HG03460 (cell line): ENCODE measurements around the gene NBPF9.
"Not testable (repeated sequence)": the region's sequence is repeated elsewhere in the genome, so short reads cannot be mapped to it uniquely, and the experiment has no call there.

Source experiments
- ATAC-seq: cut with Tn5 transposase; IDR thresholded peaks from one replicate; pipeline ENCODE4 v1.9.1; 2021; ENCODE audit not compliant: unreplicated experiment

NBPF9 gene, protein sequence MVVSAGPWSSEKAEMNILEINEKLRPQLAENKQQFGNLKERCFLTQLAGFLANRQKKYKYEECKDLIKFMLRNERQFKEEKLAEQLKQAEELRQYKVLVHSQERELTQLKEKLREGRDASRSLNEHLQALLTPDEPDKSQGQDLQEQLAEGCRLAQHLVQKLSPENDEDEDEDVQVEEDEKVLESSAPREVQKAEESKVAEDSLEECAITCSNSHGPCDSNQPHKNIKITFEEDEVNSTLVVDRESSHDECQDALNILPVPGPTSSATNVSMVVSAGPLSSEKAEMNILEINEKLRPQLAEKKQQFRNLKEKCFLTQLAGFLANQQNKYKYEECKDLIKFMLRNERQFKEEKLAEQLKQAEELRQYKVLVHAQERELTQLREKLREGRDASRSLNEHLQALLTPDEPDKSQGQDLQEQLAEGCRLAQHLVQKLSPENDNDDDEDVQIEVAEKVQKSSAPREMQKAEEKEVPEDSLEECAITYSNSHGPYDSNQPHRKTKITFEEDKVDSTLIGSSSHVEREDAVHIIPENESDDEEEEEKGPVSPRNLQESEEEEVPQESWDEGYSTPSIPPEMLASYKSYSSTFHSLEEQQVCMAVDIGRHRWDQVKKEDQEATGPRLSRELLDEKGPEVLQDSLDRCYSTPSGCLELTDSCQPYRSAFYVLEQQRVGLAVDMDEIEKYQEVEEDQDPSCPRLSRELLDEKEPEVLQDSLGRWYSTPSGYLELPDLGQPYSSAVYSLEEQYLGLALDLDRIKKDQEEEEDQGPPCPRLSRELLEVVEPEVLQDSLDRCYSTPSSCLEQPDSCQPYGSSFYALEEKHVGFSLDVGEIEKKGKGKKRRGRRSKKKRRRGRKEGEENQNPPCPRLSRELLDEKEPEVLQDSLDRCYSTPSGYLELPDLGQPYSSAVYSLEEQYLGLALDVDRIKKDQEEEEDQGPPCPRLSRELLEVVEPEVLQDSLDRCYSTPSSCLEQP (N-terminal part only)

DNA sequence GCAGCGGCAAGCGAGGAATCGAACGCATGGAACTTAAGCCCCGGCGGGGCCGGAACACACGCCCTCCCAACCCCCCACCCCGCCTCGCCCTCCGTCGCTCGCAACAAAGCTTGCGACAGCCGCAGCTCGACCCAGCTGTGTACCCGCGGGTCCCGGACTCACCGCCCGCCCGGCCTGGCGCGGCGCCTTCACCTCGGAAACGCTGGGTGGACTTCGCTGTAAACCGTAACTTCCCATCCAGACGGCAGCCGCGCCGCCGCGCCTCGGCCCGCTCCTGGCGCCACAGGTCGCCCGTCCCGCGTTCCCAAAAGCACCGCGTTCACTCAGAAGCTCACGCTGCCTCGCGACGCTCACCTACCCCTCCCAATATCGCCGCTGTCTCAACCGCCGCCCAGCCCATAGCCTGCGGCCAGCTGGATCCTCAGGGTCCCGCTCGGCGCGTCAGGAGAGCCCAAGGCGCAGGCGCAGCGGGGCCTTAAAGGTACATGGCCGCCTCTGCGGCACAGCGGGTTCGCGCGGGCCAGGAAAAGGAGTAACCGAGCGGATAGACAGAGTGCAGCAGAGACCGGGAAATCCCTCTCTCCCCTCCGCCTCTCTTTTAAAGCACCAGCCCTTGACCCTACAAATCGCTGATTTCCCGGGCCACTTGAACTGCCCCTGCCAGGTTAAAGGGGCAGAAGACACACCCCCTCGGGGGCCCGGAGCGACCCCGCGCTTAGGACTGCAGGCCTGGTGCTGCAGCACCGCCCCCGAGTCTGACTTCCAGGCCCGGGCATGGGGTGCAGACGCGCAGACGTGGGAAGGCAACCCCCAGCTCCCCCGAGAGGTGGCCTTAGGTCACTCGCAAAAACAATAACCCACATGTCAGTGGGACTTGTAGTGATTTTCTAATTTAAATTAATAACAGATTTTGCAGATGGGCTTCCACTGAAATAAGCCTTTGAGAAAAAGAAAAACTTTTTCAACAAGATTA, at the start of gene NBPF9:
TSS of gene NBPF9 (minus strand) at position 443 of the 973 bp plus-strand sequence. CDS start 21,412 bp downstream, outside the sequence.
- ATAC-seq: peak; percentile 94

DNA sequence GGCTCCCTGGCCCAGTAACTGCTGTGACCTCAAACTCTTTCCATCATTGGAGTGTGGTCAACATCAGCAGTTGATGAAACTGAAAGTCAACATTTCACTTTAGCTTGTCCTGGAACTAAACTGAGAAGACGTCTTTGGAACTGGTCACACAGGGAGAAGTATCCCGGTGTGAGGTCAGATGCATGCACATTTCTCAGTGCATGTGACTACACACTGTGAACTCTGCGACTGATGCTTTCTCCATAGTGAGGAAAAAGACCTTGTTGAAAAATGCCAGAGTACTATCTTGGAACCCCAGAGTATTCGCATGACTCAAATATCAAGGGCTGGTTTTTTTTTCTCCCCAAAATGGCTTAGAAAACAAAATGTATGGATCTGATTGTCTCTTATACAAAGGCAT, 46.6 kb upstream of the NBPF9 start:
- ATAC-seq: not testable (repeated sequence)

DNA sequence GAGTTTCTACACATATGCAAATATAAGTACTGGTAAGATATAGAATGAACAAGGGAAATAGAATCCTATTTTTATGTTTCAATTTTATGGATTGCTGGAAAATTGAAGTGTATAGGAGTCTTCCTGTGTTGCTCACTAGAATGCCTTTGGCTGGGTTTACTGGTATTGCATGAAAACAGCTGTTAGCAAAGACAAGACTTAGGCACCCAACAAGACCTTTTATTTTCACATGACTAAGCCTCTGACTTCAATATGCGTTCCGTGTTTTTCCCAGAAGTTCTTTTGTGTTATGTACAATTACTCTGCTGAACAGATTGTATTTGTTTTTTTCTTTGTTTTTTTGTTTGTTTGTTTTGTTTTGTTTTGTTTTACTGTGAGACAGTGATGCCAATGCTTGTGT, 34.2 kb upstream of the NBPF9 start:
- not testable (repeated sequence) for ATAC-seq

DNA sequence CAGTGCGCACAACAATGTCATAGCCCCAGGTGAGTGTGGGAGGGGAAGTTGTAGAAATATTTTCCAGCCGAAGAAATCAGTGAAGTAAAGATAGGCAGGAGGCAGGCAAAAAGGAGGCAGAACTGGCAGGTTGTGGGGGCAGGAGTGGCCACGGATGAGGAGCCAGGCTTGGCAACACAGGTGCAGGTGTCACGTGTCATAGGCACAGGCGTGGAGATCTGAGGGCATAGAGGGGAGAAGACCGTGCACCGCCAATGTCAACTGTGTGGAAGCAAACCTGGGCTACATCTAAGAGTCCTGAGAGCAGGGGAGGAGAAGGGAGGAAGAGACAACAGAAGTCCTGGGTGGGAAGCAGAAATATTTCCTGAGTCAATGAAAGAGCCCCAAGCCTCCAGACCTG, 27.6 kb upstream of the NBPF9 start:
- not testable (repeated sequence) for ATAC-seq

DNA sequence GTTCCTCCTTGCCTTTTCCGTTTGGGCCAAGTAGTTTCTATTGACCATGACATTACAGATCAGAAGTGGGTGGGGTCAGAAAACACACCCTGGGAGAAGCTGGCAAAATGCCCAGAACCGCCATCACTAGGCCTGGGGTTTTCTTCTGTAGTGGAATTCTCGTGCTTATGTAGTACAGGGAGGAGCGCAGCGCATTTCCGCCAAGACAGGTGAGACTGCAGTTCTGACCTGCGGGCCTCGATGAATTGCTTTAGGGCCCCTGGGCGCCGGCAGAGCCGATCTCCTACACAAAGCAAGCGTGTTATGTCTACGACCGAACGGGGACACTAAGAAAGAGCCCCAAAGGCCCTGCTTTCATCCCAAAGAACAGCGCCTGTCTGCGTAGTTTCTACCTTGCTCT, 25.9 kb upstream of the NBPF9 start:
- not testable (repeated sequence) for ATAC-seq

DNA sequence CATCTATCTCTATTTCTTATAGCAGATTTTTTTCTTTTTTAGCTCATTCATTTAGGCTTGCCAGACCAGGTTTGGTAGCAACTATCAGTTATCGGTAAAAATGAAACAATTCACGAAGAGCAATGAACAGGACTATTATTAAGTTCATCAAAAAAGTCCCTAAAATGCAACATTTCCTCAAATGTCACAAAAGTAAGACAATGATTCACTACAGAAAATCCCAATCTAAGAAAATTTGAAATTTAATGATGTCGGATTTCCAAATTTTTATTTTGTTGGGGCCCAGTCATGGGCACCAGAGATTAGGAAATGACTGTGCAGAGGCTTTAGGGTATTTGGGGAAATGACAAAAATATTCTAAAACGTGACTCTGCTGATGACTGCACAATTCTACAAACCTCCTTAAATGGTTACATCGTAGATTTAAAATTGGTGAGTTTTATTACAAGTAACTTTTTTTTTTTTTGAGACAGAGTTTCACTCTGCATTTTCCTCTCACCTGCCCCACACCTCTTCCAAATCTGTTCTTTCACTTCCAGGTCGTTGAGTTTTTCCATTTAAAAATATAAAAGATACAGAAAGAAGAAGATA, 23.3 kb upstream of the NBPF9 start:
- ATAC-seq: not testable (repeated sequence)

DNA sequence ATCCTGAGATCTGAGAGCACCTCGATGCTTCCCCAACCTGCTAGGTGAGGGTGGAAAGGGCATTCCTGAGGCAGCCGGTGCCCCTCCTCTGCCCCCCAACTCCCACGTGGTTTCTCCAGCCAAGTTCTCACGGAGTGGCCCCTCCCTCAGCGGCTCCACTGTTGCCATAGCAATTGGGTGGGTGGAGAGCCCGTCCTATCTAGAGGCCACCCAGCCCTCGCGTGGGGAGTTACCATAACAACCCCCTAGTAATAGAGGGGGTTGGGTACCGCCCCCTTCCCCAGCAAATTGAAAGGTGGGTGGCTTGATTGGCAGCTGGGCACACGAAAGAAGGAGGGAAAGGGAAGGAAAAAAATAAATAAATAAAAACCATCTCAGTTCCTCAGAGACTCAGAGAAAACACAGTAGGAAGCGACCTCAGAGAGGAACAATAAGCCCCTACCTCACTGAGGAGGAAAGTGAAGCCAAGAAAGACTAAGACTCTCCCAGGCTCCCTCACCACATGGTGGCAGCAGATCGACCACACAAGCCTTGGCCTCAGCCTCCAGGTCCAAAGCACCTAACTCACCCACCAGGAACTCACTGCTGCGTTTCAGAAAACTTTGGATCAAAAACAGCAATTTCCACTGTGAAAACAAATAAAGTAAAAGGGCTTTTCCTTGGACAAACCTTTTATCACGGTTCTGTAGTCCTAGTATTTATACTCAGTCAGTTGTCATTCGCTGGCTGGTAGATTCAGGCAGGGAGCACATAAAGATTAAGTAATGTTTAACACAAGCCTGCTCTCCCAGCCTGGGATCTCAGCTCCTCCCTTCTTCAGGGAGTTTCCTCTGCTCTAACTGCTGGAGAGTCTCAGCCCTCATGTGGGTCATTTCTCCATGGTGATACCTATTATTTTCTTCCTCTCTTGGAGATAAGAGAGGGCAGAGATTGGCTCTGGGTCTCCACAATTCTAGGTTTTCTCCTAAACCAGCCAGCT, 20.9 kb upstream of the NBPF9 start:
- ATAC-seq: not testable (repeated sequence)

DNA sequence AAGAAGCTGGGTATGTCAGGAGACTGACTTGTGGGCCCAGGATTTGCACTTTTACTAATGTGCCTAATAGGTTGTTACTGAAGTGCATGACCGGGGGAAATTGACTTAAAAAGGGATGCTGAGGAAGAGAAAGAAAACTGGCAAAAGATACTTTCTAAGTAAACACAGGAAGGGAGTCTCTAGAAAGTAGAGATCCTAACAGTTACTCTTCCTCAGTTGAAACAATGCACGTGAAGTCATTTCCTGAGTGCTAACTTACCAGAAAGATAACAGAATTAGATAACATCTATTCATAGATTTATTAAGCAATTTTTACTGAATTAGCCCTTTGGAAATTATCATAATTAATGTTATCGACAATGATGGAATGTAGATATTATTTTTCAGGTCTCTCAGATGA, 9.5 kb upstream of the NBPF9 start:
- not testable (repeated sequence) for ATAC-seq

DNA sequence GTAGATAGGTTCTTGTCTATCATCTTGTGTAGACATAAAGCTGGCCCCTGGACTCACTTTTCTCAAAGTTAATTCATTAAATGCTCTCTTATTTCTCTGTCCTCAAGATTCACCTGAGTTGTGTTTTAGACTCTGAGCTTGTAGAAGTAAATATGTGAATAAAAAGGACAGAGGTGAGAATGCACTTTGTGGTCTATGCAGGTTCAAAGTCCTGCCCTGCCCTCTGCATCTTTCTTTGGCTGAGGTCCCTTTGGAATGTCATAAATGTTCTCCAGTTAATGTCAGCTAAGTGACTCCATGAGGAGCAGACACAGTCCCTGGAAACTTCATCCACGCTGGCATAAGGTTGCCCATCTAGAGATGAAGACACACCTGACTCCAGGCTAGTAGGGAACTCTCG, 7.0 kb upstream of the NBPF9 start:
- ATAC-seq: not testable (repeated sequence)

DNA sequence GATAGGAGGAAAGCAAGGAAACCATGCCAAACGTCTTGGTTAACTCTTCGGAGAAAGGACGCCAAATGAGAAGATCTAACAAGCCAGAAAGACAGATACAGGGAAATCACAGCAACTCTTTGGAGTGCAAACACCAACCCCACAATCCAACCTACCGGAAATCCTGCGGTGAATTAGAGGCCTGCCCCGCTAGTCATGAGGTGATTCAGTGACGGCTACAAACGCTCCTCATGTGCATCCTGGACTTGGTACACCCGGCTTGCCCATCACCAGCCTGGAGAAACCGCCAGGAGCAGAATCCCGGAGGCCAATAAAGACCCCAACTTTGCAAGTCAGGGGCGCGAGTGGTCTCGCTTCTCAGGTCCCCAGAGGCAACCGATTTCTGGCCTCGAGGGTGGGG, 777 bp downstream of the NBPF9 start:
- ATAC-seq: peak; percentile 45

DNA sequence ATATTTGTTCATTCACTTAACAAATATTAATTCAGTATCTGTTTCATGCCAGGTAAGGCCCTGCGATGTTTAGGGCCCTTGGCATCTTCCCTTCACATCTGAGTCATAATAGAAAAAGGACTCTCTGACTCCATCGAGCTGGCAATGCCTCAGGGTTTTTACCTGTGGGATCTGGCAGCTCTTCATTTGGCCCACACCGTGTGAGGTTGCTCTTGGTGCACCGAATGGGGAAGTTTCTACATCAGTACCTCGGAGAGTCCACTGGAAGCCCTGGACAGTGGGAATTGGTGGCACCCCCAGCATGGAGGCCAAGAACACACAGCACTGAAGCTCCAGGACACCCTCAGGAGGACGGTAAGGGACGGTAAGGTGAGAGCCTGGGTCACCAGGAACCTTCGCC, 5.1 kb downstream of the NBPF9 start:
- ATAC-seq: not testable (repeated sequence)

DNA sequence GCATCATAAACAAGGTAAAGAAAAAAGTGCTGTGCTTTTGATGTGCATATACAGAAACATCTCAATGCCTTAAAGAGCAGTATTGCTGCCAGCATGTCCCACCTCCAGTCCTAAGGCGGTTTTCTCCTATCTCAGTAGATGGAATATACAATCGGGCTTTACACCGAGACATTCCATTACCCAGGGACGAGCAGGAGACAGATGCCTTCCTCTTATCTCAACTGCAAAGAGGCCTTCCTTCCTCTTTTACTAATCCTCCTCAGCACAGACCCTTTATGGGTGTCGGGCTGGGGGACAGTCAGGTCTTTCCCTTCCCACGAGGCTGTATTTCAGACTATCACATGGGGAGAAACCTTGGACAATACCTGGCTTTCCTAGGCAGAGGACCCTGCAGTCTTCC, 10.2 kb downstream of the NBPF9 start:
- ATAC-seq: not testable (repeated sequence)

DNA sequence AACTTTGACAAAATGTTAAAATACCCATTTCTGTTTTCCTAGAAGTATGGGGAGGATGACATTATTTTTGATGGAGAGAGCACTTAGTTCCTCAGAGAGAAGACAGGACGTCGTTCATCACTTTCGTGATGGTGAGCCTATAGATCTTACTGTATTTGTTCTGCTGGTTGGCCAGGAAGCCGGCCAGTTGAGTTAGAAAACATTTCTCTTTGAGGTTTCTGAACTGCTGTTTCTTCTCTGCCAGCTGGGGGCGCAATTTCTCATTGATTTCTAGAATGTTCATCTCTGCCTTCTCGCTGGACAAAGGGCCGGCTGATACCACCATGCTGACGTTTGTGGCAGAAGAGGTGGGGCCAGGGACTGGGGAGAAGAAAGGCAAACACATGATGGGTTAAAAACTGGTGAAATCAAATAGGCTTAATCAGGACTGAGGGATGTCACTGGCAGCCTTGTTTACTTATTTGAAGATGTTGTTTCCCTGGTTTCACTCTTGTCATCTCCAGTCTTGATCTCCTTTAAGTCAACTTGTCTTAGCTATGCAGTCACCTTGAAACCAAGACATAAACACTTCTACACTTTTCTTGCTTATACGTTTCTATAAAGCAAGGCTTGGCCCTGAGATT, 27.7 kb downstream of the NBPF9 start:
- not testable (repeated sequence) for ATAC-seq

DNA sequence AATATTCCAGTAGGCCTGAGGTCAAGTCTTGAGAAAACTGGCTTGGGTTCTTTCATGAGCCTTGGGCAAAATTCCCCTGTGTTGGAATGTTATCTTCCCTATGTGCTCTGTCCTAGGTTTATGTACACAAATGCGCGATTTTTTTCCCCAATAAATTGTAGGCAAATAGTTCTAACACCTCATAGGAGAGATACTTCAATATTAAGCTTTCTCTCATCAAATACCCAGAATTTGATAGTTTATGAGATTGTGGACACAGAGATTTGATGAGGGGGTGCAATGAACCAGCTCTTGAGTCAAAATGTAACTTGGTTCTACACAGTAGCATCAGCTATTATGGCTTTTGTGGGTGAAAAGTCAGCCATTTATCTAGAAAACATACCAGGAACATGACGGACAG, 38.7 kb downstream of the NBPF9 start:
- not testable (repeated sequence) for ATAC-seq

DNA sequence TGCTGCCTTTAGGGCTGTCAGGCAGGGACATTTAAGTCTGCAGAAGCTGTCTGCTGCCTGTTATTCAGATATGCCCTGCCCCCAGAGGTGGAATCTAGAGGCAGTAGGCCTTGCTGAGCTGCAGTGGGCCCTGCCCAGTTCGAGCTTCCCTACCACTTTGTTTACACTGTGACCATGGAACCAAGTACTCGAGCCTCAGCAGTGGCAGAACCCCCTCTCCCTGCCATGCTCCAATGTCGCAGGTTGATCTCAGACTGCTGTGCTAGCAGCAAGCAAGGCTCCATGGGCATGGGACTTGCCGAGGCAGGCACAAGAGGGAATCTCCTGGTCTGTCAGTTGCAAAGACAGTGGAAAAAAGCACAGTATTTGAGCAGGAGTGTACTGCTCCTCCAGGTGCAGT, 60.3 kb downstream of the NBPF9 start:
- not testable (repeated sequence) for ATAC-seq

DNA sequence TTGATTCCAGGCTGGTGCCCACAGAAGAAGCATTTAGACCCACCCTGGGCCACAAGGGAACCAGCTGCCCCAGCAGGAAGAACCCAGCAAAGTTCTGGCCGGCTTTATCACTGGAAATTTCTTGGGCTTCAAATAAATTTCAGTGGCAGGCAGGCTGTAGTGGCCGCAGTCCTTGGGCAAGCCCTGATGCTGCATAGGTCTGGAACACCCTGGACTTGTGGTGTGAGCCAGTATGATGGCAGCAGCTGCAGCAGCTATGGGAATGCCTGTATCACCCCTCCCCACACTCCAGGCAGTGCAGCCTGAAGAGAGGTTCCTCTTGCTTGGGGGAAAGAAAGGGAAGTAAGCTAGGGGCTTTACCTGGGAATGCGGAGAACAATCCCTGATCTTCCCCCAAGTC, 69.4 kb downstream of the NBPF9 start:
- not testable (repeated sequence) for ATAC-seq

DNA sequence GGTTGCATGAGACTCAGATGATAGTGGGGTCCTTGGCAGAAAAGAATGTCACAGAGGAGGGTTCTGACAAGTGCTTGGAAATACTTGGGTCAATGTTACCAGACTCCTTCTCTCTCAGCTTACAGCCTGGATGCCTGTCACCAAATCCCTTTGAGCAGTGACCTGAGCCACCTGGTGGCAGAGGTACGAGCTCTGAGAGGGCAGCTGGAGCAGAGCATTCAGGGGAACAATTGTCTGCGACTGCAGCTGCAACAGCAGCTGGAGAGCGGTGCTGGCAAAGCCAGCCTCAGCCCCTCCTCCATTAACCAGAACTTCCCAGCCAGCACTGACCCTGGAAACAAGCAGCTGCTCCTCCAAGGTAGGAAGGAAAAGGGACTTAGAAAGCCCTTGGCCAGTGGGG, 79.0 kb downstream of the NBPF9 start:
- ATAC-seq: not testable (repeated sequence)

DNA sequence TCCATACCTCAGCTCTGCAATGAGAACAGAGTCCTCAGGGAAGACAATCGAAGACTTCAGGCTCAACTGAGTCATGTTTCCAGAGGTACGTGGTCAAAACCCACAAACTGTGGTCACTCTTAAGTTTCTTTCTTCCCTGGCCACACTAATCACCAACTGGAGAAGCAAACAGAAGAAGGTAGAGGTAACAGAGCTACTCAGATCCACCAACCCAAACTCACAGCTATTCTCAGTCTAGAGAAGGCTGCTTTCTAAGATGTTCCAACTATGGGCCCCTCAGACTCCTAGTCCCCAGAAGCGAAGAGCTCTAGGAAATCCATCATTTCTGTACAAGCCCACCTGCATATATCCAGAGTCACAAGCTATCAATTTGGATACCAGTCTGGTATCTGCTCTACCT, 84.8 kb downstream of the NBPF9 start:
- ATAC-seq: not testable (repeated sequence)
